Cardiac muscle cell (in vitro differentiated cells and primary cell): Measurements from ENCODE around the gene MYADML2. TPM values are rescaled to one million over a fixed set of nuclear protein-coding genes. Genes with fewer than 3 reads are reported as not detected.
"Not testable (repeated sequence)": the region's sequence is repeated elsewhere in the genome, so short reads cannot be mapped to it uniquely, and the experiment has no call there.

Experiments
- DNase-seq, 2 donors: peaks; one replicate each; pipeline versions ENCODE4 v3.0.0 to v3.0.0-alpha.2; 2010 to 2017; ENCODE audit warnings: low read depth in 1 of 2, low spot score in 1 of 2
- H3K27ac ChIP-seq: fragments of 200-600 bp; sonication (generic); 2 replicates; pipeline ENCODE4 v1.5.1; 2016
- H3K27me3 ChIP-seq: fragments of 200-600 bp; sonication (generic); 2 replicates; pipeline ENCODE4 v1.6.0; 2016; ENCODE audit warnings: control low read depth
- H3K36me3 ChIP-seq: fragments of 200-600 bp; sonication (generic); 2 replicates; pipeline ENCODE4 v1.5.1; 2016; ENCODE audit warnings: control low read depth
- H3K4me1 ChIP-seq: fragments of 200-600 bp; sonication (generic); 2 replicates; pipeline ENCODE4 v1.8.1; 2017; ENCODE audit warnings: low read depth, mild to moderate bottlenecking, mixed run types
- H3K4me3 ChIP-seq: fragments of 200-600 bp; sonication (generic); 2 replicates; pipeline ENCODE4 v1.5.1; 2016; ENCODE audit warnings: mild to moderate bottlenecking
- H3K9me3 ChIP-seq: fragments of 200-600 bp; sonication (generic); 2 replicates; pipeline ENCODE4 v1.5.1; 2017; ENCODE audit warnings: low read depth, mild to moderate bottlenecking, control low read depth
- polyA plus RNA-seq: library from polyadenylated mRNA; unstranded; fragments of >200 nt; fragmentation: Nextera tagmentation; extraction: Ambion mirVana; gene quantifications from 2 replicates; pipeline ENCODE4 v1.2.1, GENCODE V29; 2016
- total RNA-seq: library from RNA; depleted of rRNA; stranded (reverse); fragments of >200 nt; gene quantifications from 2 replicates; pipeline ENCODE4 v1.2.3, GENCODE V29; 2016
- TF ChIP-seq, protein P1 (sequence below): IDR thresholded peaks from 2 replicates; pipeline ENCODE4 v1.5.1; 2012; ENCODE audit warnings: low read depth, mild to moderate bottlenecking, low read length

Gene MYADML2
- total and polyA plus RNA-seq, 2 experiments from 2014 or later: 17.1 to 22.8 TPM

DNA sequence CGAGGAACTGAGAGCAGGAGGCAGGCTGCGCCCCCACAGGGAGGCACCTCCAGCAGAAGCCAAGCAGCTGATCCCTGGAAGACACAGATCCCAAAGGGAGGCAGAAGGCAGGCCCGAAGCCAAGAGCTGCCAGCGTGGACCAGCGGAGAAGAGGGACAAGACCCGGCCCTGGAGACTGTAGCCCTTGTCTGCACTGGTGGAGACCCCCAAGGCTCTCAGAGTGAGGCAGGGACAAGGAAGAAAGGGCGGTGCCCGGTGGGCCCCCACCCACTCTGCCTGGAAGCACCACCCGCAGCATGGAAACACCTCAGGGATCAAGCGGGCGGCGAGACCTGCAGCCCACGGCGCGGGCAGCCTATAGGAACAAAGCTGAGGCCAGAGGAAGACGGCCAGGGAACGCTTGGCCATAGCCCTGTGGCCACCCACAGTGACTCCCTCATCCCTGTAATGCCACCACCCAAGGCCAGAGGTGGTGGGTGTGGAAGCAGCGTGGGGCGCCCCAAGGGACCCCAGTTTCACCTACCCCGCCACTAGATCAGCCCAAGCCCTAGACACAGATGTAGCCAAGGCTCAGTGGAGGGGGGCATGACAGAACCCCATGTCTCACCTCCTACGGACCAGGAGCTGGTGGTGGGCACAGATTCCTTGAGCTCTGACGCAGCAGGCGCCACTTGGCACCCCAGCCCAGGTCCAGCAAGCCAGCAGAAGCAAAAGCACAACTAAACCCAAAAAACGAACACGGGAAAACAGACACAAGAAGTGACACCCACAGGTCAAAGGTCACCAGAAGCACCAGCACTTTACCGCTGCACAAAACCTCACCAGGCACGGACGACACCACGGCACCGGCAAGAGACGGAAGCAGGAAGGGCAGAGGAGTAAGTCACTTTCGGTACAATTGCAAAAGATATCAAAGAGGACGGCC lies 26.2 kb downstream of the MYADML2 start:
- TF ChIP-seq, protein P1, sequence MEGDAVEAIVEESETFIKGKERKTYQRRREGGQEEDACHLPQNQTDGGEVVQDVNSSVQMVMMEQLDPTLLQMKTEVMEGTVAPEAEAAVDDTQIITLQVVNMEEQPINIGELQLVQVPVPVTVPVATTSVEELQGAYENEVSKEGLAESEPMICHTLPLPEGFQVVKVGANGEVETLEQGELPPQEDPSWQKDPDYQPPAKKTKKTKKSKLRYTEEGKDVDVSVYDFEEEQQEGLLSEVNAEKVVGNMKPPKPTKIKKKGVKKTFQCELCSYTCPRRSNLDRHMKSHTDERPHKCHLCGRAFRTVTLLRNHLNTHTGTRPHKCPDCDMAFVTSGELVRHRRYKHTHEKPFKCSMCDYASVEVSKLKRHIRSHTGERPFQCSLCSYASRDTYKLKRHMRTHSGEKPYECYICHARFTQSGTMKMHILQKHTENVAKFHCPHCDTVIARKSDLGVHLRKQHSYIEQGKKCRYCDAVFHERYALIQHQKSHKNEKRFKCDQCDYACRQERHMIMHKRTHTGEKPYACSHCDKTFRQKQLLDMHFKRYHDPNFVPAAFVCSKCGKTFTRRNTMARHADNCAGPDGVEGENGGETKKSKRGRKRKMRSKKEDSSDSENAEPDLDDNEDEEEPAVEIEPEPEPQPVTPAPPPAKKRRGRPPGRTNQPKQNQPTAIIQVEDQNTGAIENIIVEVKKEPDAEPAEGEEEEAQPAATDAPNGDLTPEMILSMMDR: no peak
- Histone ChIP-seq H3K36me3 (peaks cover 7% of the 10 kb centered on the region), H3K27me3 (no peaks in the 10 kb centered on the region), H3K4me3 (no peak overlapping the region), H3K9me3 (no peaks in the 10 kb centered on the region), H3K27ac (no peak overlapping the region), H3K4me1 (peaks cover 37% of the 10 kb centered on the region)
- DNase-seq: no peak

DNA sequence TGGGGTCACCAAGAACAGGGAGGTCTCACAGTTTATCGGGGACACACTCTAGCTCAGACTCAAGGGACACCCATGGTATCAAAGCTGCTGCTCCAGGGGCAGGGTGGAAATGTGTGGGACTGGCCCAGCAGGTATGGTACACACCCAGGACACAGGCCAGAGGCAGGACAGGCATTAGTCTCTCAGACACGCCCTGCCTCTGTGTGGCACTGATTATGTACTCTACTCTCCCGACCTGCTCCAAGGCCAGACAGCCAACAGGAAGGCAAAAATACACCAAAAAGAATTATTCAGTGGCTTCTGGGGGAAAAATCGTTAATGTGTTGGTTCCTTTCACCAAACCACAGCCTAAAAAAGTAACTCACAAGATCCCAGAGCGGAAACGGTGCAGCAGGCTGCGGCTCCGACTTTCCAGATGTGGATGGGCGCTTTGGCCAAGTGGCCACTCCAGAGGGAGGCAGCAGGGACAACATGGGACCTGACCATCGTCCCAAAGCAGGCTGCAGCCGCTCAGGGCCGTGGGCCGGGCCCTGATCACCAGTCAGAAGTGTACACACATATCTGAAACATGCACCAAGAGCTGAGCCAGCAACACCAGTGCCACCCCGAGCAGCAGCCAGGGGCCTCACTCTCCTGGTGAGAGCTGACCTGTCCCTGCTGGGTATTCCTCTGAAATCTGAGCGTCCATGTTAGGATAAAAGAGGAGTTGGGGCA lies 28.0 kb downstream of the MYADML2 start:
- TF ChIP-seq, protein P1: no peak
- H3K27me3 ChIP-seq: no peaks in the 10 kb centered on the region
- H3K9me3 ChIP-seq: no peaks in the 10 kb centered on the region
- H3K4me1 ChIP-seq: peaks cover 23% of the 10 kb centered on the region
- no peak for DNase-seq
- H3K4me3 ChIP-seq: no peak overlapping the region
- peaks cover 10% of the 10 kb centered on the region for H3K36me3 ChIP-seq
- no peak overlapping the region for H3K27ac ChIP-seq

DNA sequence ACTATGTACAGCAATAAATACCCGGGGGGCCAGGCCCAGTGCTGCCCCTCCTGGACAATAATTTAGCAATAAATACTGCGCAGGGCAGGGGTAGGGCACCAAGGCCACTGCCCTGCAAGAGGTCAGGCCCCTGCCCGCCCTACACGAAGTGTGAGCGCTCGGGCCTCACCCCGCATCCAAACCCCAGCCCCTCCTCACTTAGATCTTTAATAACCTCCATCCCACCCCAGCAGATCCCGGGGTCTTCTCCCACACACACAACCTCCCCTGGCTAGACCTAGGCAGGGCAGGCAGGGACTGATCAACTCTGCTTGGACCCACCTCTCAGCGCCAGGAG lies 28.7 kb downstream of the MYADML2 start:
- Histone ChIP-seq H3K4me1 (peaks cover 18% of the 10 kb centered on the region), H3K4me3 (peak overlapping the region; percentile 99), H3K27ac (peak overlapping the region; percentile 30), H3K36me3 (peaks cover 15% of the 10 kb centered on the region)
- H3K27me3 ChIP-seq, H3K9me3 ChIP-seq, DNase-seq: not testable (repeated sequence)

DNA sequence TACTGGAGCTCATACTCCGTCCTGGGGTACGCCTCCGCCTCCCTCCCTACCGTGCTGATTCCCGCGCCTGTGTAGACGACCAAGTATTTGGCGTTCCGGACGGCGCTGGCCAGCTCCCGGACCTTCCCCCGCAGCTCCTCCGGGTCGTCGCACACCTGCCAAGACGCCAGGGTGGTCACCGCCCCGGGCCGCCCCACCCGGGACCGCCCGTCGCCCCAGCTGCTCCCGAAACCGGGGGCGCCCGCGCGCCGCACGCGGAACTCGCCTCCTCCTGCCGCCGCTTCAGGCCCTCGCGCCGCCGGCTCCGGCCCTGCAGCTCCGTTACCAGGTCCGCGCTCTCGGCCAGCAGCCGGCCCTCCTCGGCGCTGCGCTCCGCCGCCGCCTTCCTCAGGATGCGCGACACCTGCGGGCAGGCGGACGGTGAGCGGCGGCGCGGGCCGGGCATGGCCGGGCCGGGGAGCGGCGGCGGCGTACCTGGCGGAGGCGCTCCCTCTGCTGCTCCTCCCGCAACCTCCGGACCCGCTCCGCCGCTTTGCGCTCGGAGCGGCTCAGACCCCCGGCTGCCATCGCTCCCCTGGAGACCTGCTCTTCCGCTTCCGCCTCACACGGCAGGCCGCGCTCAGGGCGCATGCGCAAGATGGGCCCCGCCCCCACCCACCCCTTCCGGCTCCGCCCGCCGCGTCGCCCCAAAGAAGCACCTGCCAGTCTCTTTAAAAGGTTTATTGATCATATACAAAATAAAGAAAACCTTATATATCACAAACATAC lies 29.3 kb downstream of the MYADML2 start, which contains the start of gene SIRT7:
Gene SIRT7 (minus strand): TSS at position 612 of the 768 bp plus-strand sequence. CDS start 45 bp downstream, at position 567.
- Histone ChIP-seq H3K27me3 (no peaks in the 10 kb centered on the region), H3K36me3 (peaks cover 19% of the 10 kb centered on the region), H3K4me3 (peak within 1 kb of the TSS; percentile 99), H3K4me1 (peaks cover 15% of the 10 kb centered on the region), H3K9me3 (no peaks in the 10 kb centered on the region), H3K27ac (peak within 1 kb of the TSS; percentile 30)
- peak; percentile 75 to 87 for DNase-seq
- TF ChIP-seq, protein P1: no peak

DNA sequence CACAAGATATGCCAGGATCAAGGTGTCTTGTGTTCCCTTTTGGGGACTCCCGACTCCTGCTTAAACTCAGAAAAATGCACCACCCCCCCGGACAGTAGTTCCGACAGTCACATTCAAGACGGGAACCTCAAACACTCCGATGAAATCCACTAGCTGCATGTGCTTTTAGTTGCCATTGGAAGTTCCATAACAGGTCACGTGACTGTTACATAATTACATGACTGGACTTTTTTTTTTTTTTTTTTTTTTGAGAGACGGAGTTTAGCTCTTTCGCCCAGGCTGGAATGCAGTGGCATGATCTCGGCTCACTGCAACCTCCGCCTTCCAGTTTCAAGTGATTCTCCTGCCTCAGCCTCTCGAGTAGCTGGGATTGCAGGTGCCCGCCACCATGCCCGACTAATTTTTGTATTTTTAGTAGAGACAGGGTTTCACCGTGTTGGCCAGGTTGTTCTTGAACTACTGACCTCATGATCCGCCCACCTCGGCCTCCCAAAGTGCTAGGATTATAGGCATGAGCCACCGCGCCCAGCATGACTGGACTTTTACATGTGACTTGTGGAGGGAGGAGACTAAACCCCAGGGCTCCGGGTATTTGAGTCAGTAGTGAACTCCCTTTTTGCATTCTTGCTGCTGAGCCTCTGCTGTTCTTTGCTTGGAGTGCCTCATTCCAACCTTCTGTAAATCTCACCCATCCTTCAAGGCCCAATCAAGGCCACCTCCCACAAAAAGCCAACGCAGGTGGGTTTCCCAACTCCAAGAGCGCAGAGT lies 30.6 kb downstream of the MYADML2 start:
- Histone ChIP-seq H3K4me1 (peaks cover 12% of the 10 kb centered on the region), H3K4me3 (no peak overlapping the region), H3K27ac (no peak overlapping the region), H3K9me3 (no peaks in the 10 kb centered on the region), H3K36me3 (peaks cover 13% of the 10 kb centered on the region), H3K27me3 (no peaks in the 10 kb centered on the region)
- no peak for DNase-seq
- TF ChIP-seq, protein P1: no peak
